MM.1S (cell line): ENCODE data around the gene LONRF3.

Experiments
- DNase-seq: peaks from one replicate; pipeline ENCODE4 v3.0.0-alpha.2; 2015
- H2AFZ ChIP-seq: fragments of 300-600 bp; sonication (generic); 2 replicates; pipeline ENCODE4 v1.6.0; 2016; ENCODE audit warnings: antibody characterized with exemption, low read length
- H3F3A ChIP-seq: fragments of 300-600 bp; sonication (generic); 2 replicates; pipeline ENCODE4 v1.6.1; 2016; ENCODE audit warnings: mild to moderate bottlenecking, antibody characterized with exemption, low read length, moderate library complexity, mixed read lengths; ENCODE audit not compliant: insufficient read depth
- H3K27ac ChIP-seq: fragments of 300-600 bp; sonication (generic); 2 replicates; pipeline ENCODE4 v1.5.1; 2016; ENCODE audit warnings: mild to moderate bottlenecking, low read length
- H3K27me3 ChIP-seq: fragments of 300-600 bp; sonication (generic); replicated peaks from 2 replicates; pipeline ENCODE4 v1.6.0; 2016; ENCODE audit warnings: low read length; ENCODE audit not compliant: insufficient read depth
- H3K36me3 ChIP-seq: fragments of 300-600 bp; sonication (generic); replicated peaks from 2 replicates; pipeline ENCODE4 v1.6.1; 2016; ENCODE audit warnings: mild to moderate bottlenecking, low read length, mixed read lengths; ENCODE audit not compliant: insufficient read depth
- H3K4me1 ChIP-seq: fragments of 300-600 bp; sonication (generic); 2 replicates; pipeline ENCODE4 v1.6.1; 2016; ENCODE audit warnings: low read length, mixed read lengths
- H3K4me2 ChIP-seq: fragments of 300-600 bp; sonication (generic); 2 replicates; pipeline ENCODE4 v1.6.0; 2016; ENCODE audit warnings: low read depth, low read length
- H3K4me3 ChIP-seq: fragments of 300-600 bp; sonication (generic); 2 replicates; pipeline ENCODE4 v1.5.1; 2016; ENCODE audit warnings: low read length, mixed read lengths
- H3K79me2 ChIP-seq: fragments of 300-600 bp; sonication (generic); 2 replicates; pipeline ENCODE4 v1.6.1; 2016; ENCODE audit warnings: mixed run types, low read length, mixed read lengths
- H3K9ac ChIP-seq: fragments of 300-600 bp; sonication (generic); 2 replicates; pipeline ENCODE4 v1.6.1; 2016; ENCODE audit warnings: low read length, mixed read lengths
- H3K9me2 ChIP-seq: fragments of 300-600 bp; sonication (generic); replicated peaks from 2 replicates; pipeline ENCODE4 v1.6.1; 2016; ENCODE audit warnings: mild to moderate bottlenecking, low read length, mixed read lengths; ENCODE audit not compliant: insufficient read depth
- H3K9me3 ChIP-seq: fragments of 300-600 bp; sonication (generic); replicated peaks from 2 replicates; pipeline ENCODE4 v1.6.1; 2016; ENCODE audit warnings: mild to moderate bottlenecking, low read length, mixed read lengths; ENCODE audit not compliant: insufficient read depth
- H4K20me1 ChIP-seq: fragments of 300-600 bp; sonication (generic); 2 replicates; pipeline ENCODE4 v1.6.1; 2016; ENCODE audit warnings: mild to moderate bottlenecking, low read length, moderate library complexity, mixed read lengths; ENCODE audit not compliant: insufficient read depth
- EZH2 ChIP-seq: fragments of 300-600 bp; sonication (generic); optimal IDR thresholded peaks from 2 replicates; pipeline ENCODE3; 2017; ENCODE audit warnings: low read depth, mild to moderate bottlenecking, antibody characterized with exemption, low read length, mixed read lengths
- EZH2phosphoT487 ChIP-seq: fragments of 300-600 bp; sonication (generic); IDR thresholded peaks from 2 replicates; pipeline ENCODE4 v1.6.1; 2018; ENCODE audit warnings: antibody characterized with exemption, low read length
- TF ChIP-seq, protein P1 (sequence below): fragments of 300-600 bp; sonication (generic); IDR thresholded peaks from 2 replicates; pipeline ENCODE4 v1.5.1; 2016; ENCODE audit warnings: antibody characterized with exemption, low read length, mixed read lengths

LONRF3 gene

DNA sequence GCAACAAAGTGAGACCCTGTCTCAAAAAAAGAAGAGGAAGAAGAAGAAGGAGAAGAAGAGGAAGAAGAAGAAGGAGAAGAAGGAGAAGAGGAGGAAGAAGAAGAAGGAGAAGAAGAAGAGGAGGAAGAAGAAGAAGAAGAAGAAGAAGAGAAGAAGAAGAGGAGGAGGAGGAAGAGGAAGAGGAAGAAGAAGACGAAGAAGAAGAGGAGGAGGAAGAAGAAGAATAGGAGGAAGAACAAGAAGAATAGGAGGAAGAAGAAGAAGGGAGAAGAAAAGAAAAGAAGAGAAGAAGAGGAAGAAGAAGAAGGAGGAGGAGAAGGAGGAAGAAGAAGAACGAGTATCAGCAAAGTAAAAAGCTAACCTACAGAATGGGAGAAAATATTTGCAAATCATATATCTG is 33.3 kb upstream of the LONRF3 start:
- H3K4me1 ChIP-seq = no peaks in the 10 kb centered on the region
- no peak overlapping the region for H2AFZ ChIP-seq
- H3K79me2 ChIP-seq = no peaks in the 10 kb centered on the region
- DNase-seq = no peak
- no peaks in the 10 kb centered on the region for H3K36me3 ChIP-seq
- no peaks in the 10 kb centered on the region for H3K27me3 ChIP-seq
- no peak for TF ChIP-seq EZH2
- TF ChIP-seq EZH2phosphoT487 = no peak
- TF ChIP-seq, protein P1, sequence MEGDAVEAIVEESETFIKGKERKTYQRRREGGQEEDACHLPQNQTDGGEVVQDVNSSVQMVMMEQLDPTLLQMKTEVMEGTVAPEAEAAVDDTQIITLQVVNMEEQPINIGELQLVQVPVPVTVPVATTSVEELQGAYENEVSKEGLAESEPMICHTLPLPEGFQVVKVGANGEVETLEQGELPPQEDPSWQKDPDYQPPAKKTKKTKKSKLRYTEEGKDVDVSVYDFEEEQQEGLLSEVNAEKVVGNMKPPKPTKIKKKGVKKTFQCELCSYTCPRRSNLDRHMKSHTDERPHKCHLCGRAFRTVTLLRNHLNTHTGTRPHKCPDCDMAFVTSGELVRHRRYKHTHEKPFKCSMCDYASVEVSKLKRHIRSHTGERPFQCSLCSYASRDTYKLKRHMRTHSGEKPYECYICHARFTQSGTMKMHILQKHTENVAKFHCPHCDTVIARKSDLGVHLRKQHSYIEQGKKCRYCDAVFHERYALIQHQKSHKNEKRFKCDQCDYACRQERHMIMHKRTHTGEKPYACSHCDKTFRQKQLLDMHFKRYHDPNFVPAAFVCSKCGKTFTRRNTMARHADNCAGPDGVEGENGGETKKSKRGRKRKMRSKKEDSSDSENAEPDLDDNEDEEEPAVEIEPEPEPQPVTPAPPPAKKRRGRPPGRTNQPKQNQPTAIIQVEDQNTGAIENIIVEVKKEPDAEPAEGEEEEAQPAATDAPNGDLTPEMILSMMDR = no peak
- H3K9me2 ChIP-seq = no peaks in the 10 kb centered on the region
- H3F3A ChIP-seq = no peaks in the 10 kb centered on the region
- no peak overlapping the region for H3K4me3 ChIP-seq
- H3K9ac ChIP-seq = no peak overlapping the region
- no peak overlapping the region for H3K27ac ChIP-seq
- no peaks in the 10 kb centered on the region for H3K9me3 ChIP-seq
- H3K4me2 ChIP-seq = no peak overlapping the region
- no peaks in the 10 kb centered on the region for H4K20me1 ChIP-seq

DNA sequence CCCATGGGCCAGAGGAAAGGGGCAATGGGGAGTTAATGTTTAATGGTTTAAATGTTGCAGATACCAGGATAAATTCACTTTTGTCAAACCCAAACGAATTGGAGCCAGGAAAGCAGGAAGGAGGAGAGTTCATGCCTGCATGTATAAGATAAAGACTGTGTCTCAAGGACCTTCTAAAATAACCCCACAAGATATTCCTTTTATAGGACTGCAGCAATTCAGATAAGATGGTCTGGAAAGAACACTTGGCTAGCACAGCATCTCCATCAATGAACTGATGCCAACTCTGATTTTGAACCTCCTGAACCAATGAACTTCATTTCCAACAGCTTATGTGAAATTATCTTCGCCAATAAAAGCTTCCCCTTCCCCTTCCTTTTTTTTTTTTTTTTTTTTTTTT is 31.3 kb upstream of the LONRF3 start:
- no peaks in the 10 kb centered on the region for H4K20me1 ChIP-seq
- TF ChIP-seq, protein P1 = no peak
- TF ChIP-seq EZH2phosphoT487 (no peak), EZH2 (no peak)
- H3K9ac ChIP-seq = no peak overlapping the region
- H3K27ac ChIP-seq = no peak overlapping the region
- no peak overlapping the region for H3K4me2 ChIP-seq
- H2AFZ ChIP-seq = no peak overlapping the region
- DNase-seq = no peak
- no peaks in the 10 kb centered on the region for H3K4me1 ChIP-seq
- H3K79me2 ChIP-seq = no peaks in the 10 kb centered on the region
- H3K9me3 ChIP-seq = no peaks in the 10 kb centered on the region
- H3F3A ChIP-seq = no peaks in the 10 kb centered on the region
- H3K27me3 ChIP-seq = no peaks in the 10 kb centered on the region
- no peak overlapping the region for H3K4me3 ChIP-seq
- H3K36me3 ChIP-seq = no peaks in the 10 kb centered on the region
- no peaks in the 10 kb centered on the region for H3K9me2 ChIP-seq

DNA sequence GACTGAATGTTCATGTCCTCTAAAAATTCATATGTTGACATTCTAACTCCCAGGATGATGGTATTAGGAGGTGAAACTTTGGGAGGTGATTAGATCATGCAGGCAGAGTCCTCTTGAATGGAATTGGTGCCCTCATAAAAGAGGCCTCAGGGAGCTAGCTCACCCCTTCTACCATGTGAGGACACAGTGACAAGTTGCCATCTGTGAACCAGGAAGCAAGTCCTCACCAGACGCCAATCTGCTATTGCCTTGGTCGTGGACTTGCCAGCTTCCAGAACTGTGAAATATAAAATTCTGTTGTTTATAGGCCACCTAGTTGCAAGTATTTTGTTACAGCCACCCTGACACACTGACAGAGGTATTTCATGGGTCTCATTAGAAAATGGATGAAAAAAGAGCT is 28.5 kb upstream of the LONRF3 start:
- no peak overlapping the region for H3K9ac ChIP-seq
- no peaks in the 10 kb centered on the region for H3F3A ChIP-seq
- no peak overlapping the region for H3K4me2 ChIP-seq
- no peak overlapping the region for H3K27ac ChIP-seq
- TF ChIP-seq EZH2phosphoT487 (no peak), EZH2 (no peak)
- H2AFZ ChIP-seq = no peak overlapping the region
- DNase-seq = no peak
- H3K9me3 ChIP-seq = no peaks in the 10 kb centered on the region
- no peak overlapping the region for H3K4me3 ChIP-seq
- H3K9me2 ChIP-seq = no peaks in the 10 kb centered on the region
- H3K27me3 ChIP-seq = no peaks in the 10 kb centered on the region
- H3K79me2 ChIP-seq = no peaks in the 10 kb centered on the region
- H3K4me1 ChIP-seq = no peaks in the 10 kb centered on the region
- H3K36me3 ChIP-seq = no peaks in the 10 kb centered on the region
- no peaks in the 10 kb centered on the region for H4K20me1 ChIP-seq

DNA sequence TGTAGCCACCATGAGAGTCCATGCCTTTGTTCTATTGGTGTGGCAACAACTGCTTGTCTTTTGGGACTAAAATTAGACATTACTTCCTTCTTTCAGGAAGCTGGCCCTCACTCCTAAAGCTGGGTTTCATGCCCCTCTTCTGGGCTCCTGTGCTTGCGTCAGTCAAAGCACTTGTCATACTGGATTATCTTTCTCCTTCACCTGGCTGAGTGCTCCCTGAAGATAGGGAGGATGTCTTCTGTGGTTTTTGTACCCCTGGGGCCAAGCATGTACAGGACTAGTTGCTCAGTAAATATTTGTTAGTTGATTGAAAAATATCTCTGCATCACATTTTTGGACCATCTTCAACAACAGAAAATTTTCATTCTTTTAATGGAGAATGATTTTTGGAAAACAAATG is 26.1 kb upstream of the LONRF3 start:
- H3K9me2 ChIP-seq = no peaks in the 10 kb centered on the region
- H4K20me1 ChIP-seq = no peaks in the 10 kb centered on the region
- H3K27ac ChIP-seq = no peak overlapping the region
- H3K9ac ChIP-seq = no peak overlapping the region
- DNase-seq = no peak
- H2AFZ ChIP-seq = no peak overlapping the region
- no peaks in the 10 kb centered on the region for H3K4me1 ChIP-seq
- H3K79me2 ChIP-seq = no peaks in the 10 kb centered on the region
- no peak overlapping the region for H3K4me3 ChIP-seq
- no peak overlapping the region for H3K4me2 ChIP-seq
- H3K9me3 ChIP-seq = no peaks in the 10 kb centered on the region
- H3K36me3 ChIP-seq = no peaks in the 10 kb centered on the region
- H3F3A ChIP-seq = no peaks in the 10 kb centered on the region
- TF ChIP-seq EZH2 = no peak
- TF ChIP-seq EZH2phosphoT487 = no peak
- TF ChIP-seq, protein P1 = no peak
- H3K27me3 ChIP-seq = no peaks in the 10 kb centered on the region
